Endodermal cell (in vitro differentiated cells): ENCODE results near the gene PARP8. TPM values are rescaled to one million over a fixed set of nuclear protein-coding genes. Genes with fewer than 3 reads are reported as not detected.

ENCODE experiments used
- DNase-seq: peaks from one replicate; pipeline ENCODE4 v3.0.0-alpha.2; 2017
- H3K27ac ChIP-seq: 2 replicates; pipeline ENCODE4 v1.5.1; 2013; ENCODE audit warnings: mild to moderate bottlenecking, low read depth, low read length, moderate library complexity
- H3K27me3 ChIP-seq: 2 replicates; pipeline ENCODE4 v1.6.1; 2013; ENCODE audit warnings: mild to moderate bottlenecking, low read length, moderate library complexity; ENCODE audit not compliant: insufficient read depth, control insufficient read depth, poor library complexity, severe bottlenecking
- H3K36me3 ChIP-seq: 2 replicates; pipeline ENCODE4 v1.7.0; 2013; ENCODE audit warnings: mild to moderate bottlenecking, low read length, moderate library complexity; ENCODE audit not compliant: control insufficient read depth, insufficient read depth
- H3K4me1 ChIP-seq: one replicate; pipeline ENCODE4 v1.7.0; 2013; ENCODE audit warnings: low read length; ENCODE audit not compliant: control insufficient read depth, insufficient read depth
- H3K4me3 ChIP-seq: 2 replicates; pipeline ENCODE4 v1.5.1; 2013; ENCODE audit warnings: mild to moderate bottlenecking, low read length, moderate library complexity
- H3K9ac ChIP-seq: 2 replicates; pipeline ENCODE4 v1.6.1; 2013; ENCODE audit warnings: mild to moderate bottlenecking, low read length, moderate library complexity; ENCODE audit not compliant: poor library complexity, severe bottlenecking; ENCODE audit errors: extremely low read depth
- H3K9me3 ChIP-seq: 2 replicates; pipeline ENCODE4 v1.6.1; 2013; ENCODE audit warnings: mild to moderate bottlenecking, low read length, moderate library complexity; ENCODE audit not compliant: control insufficient read depth
- H3K27ac Mint-ChIP-seq: 2 replicates; pipeline ENCODE4 v1.8.0; 2020; ENCODE audit warnings: mixed read lengths
- H3K27me3 Mint-ChIP-seq: 2 replicates; pipeline ENCODE4 v1.8.0; 2021; ENCODE audit warnings: mild to moderate bottlenecking, mixed read lengths; ENCODE audit not compliant: insufficient read depth
- H3K36me3 Mint-ChIP-seq: 2 replicates; pipeline ENCODE4 v1.8.0; 2020; ENCODE audit warnings: low read depth, mixed read lengths
- H3K4me1 Mint-ChIP-seq: 2 replicates; pipeline ENCODE4 v1.8.0; 2020; ENCODE audit warnings: mixed read lengths
- H3K4me3 Mint-ChIP-seq: 2 replicates; pipeline ENCODE4 v1.8.0; 2020; ENCODE audit warnings: mild to moderate bottlenecking, moderate library complexity, mixed read lengths
- H3K9me3 Mint-ChIP-seq: 2 replicates; pipeline ENCODE4 v1.8.0; 2020; ENCODE audit warnings: mild to moderate bottlenecking, mixed read lengths
- CTCF ChIP-seq: fragments of 200-600 bp; sonication (generic); conservative IDR thresholded peaks from 2 replicates; pipeline ENCODE4 v1.5.0; 2021; ENCODE audit warnings: antibody characterized with exemption, mild to moderate bottlenecking
- WGBS, 2 experiments: methylation state at CpG; one replicate each; pipeline versions ENCODE4 v1.1.5 to v1.1.7; 2013; ENCODE audit warnings: missing lambda C conversion rate in 2 of 2, mixed read lengths in 1 of 2; ENCODE audit not compliant: insufficient coverage in 1 of 2, insufficient read length in 1 of 2; 5-methylcytosine and 5-hydroxymethylcytosine counted together
- total RNA-seq, 2 donors: library from RNA; stranded (reverse); fragmentation: NEBNext Ultra II Directional in 1 of 2; extraction: Animal tissue kit (Norgen Biotek cat#: 25700) in 1 of 2; gene quantifications; 2 replicates in 1 of 2; 3 replicates in 1 of 2; pipeline ENCODE4 v1.2.1, GENCODE V29; 2021

Gene PARP8
- total RNA-seq, 2 donors from 2014 or later = 18.7 to 19.4 TPM

DNA sequence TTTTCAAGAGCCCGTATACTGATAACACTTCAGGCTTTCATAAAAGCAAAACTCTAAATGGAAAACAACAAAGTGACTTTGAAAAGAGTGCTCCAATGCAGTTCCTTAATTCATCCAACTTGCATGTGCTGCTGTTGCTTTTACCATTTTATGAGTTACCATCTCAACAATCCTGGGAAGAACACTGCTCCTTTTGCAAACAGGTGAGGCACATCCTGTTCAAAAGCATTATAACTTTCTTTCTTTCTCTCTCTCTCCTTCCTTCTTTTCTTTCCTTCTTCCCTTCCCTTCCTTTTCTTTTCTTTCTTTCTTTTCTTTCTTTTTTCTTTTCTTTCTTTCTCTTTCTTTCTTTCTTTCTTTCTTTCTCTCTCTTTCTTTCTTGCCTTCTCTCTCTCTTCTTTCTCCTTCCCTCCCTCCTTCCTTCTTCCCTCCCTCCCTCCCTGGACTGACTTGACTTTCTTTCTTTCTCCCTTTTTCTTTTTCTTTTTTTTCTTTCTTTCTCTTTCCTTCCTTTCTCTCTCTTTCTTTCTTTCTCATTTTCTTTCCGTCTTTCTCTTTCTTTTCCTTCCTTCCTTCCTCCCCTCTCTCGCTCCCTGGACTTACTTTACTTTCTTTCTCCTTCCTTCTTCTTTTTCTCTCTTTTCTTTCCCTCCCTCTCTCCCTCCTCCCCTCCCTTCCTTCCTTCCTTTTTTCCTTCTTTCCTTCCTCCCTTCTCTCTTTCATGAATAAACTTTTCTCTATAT, 11.2 kb upstream of the PARP8 start:
- Histone ChIP-seq H3K9ac (no peak overlapping the region), H3K4me3 (no peak overlapping the region), H3K36me3 (no peaks in the 10 kb centered on the region), H3K4me1 (no peaks in the 10 kb centered on the region), H3K9me3 (no peaks in the 10 kb centered on the region), H3K27me3 (no peaks in the 10 kb centered on the region), H3K27ac (no peak overlapping the region)
- no peaks in the 10 kb centered on the region for H3K4me1 Mint-ChIP-seq
- no peaks in the 10 kb centered on the region for H3K9me3 Mint-ChIP-seq
- H3K36me3 Mint-ChIP-seq = no peaks in the 10 kb centered on the region
- no peak overlapping the region for H3K4me3 Mint-ChIP-seq
- H3K27me3 Mint-ChIP-seq = no peaks in the 10 kb centered on the region
- DNase-seq = no peak
- WGBS, 2 experiments = 55 to 67% methylated on average over 3 of the region's 3 CpGs
- no peak overlapping the region for H3K27ac Mint-ChIP-seq
- TF ChIP-seq CTCF = no peak

- H3K27me3 Mint-ChIP-seq = no peaks in the 10 kb centered on the region
- H3K4me1 Mint-ChIP-seq = no peaks in the 10 kb centered on the region
- H3K36me3 ChIP-seq = no peaks in the 10 kb centered on the region
- no peaks in the 10 kb centered on the region for H3K4me1 ChIP-seq
- no peaks in the 10 kb centered on the region for H3K9me3 ChIP-seq
- no peak overlapping the region for H3K9ac ChIP-seq
- no peaks in the 10 kb centered on the region for H3K27me3 ChIP-seq
- no peak overlapping the region for H3K4me3 ChIP-seq
- H3K4me3 Mint-ChIP-seq = no peak overlapping the region
- no peak for DNase-seq
- TF ChIP-seq CTCF = no peak
- H3K27ac ChIP-seq = no peak overlapping the region
- 84% methylated on average over 2 of the region's 2 CpGs; no CpG with 5 or more reads in 1 of the 2 experiments for WGBS, 2 experiments
- no peaks in the 10 kb centered on the region for H3K9me3 Mint-ChIP-seq
- H3K36me3 Mint-ChIP-seq = no peaks in the 10 kb centered on the region
- no peak overlapping the region for H3K27ac Mint-ChIP-seq
Observed at GRCh38 chr5:50655810-50656205, 10.6 kb upstream of the PARP8 start.

- Histone ChIP-seq H3K4me3 (no peak overlapping the region), H3K27me3 (no peaks in the 10 kb centered on the region), H3K9me3 (no peaks in the 10 kb centered on the region), H3K36me3 (no peaks in the 10 kb centered on the region), H3K9ac (no peak overlapping the region), H3K27ac (no peak overlapping the region), H3K4me1 (no peaks in the 10 kb centered on the region)
- Mint-ChIP-seq H3K36me3 (no peaks in the 10 kb centered on the region), H3K9me3 (no peaks in the 10 kb centered on the region), H3K4me1 (no peaks in the 10 kb centered on the region), H3K27me3 (no peaks in the 10 kb centered on the region), H3K4me3 (no peak overlapping the region), H3K27ac (no peak overlapping the region)
- 96 to 100% methylated on average over 5 of the region's 5 CpGs for WGBS, 2 experiments
- DNase-seq = no peak
- TF ChIP-seq CTCF = no peak
Observed at GRCh38 chr5:50657044-50657443, 9.4 kb upstream of the PARP8 start.
